ENCODE measurements around the gene RBFOX2. TPM values are rescaled to one million over a fixed set of nuclear protein-coding genes. Genes with fewer than 3 reads are reported as not detected.

The RBFOX2 gene
- polyA plus RNA-seq, 1 donor = 143 TPM

DNA sequence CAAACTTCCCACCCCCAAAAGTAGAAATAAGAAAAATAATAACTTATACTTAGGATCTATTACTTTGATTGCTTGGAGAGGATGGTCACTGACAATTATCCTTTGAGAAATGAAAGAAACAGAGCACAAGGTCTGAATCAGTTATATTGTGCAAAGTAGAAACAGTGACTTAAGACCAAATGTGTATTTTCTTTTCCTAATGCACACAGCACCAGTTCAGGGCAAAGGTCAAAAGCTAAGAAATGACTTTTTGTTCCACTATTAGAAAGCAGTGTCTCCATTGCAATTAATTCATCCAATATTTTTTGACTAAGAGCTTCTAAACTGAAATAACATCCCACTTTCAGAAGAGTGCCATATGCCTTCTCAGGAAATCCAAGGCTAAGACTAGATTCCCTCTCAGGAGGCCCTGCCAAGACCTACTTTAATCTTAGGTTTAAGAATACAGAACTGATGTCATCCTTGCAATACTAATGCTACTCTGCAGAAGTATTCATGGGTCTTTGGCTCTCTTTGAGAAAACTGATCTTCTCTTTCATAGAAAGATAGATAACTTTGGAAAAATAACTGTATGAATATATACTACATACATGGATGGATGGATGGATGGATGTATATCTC is 164.0 kb downstream of the RBFOX2 start:
- DNase-seq = no peak

DNA sequence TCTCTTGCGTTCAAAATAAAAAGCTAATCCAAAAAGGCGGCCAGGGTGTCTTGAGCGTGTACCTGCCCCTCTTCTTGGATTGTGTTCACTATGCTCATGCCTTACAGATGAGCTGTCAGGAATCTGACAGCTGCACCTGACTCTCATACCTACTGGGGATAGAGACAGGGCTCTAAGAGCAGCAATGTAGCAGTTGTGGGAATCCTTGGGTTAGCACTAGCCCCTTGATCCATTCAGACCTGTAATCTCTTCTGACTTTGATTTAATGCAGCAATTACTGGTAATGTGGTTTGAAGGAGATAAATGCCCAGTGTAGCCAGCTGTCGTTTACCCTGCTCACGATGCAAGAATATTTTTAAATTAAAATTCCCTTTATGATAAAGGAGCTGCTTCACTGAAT is 165.2 kb downstream of the RBFOX2 start:
- no peak for DNase-seq

DNA sequence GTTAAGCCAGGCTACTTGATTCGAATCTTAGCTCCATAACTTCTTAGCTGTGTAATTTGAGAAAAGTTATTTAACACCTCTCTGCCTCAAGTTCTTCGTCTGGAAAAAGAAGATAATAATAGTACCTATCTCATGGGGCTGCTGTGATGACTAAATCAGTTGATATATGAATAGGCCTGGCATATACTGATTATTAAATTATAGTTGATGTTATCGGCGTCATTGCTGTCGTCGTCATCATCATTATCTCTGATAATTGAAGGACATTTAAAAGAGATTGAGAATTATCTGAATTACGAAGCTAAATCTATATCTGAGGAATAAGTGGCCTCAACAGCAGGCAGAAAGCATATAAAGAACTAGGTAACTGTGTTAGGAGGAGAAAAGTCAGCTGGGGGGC is 165.9 kb downstream of the RBFOX2 start:
- DNase-seq = no peak

DNA sequence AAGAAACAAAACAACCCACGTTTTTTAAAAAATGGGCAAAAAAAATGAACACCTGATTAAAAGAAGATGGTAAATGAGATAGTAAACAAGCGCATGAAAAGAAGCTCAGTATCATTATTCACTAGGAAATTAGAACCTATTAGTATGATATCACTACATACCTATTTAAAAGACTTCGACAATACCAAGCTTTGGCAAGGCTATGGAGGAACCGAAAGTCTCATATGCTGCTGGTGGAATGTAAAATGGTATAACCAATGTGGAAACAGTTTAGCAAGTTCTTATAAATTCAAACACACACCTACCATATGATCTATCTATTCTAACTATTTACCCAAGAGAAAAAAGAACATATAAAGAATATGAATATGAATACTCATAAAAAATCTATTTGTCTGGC is 167.2 kb downstream of the RBFOX2 start:
- DNase-seq = no peak

DNA sequence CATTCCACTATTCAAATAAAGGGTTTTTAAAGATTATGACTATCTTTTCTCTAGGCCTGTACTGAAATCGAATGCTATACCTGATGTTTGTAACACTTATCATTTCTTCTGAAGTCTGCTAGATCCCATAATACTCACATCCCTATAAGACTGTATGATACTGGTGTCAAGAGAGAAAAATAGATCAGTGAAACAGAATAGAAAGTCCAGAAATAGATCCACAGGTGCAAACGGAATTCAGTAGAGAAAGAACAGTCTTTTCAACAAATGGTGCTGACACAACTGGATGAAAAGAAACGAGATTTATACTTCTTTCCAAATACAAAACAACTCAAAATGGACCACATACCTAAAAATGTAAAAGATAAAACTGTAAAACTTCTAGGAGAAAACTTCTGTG is 167.8 kb downstream of the RBFOX2 start:
- DNase-seq = no peak

DNA sequence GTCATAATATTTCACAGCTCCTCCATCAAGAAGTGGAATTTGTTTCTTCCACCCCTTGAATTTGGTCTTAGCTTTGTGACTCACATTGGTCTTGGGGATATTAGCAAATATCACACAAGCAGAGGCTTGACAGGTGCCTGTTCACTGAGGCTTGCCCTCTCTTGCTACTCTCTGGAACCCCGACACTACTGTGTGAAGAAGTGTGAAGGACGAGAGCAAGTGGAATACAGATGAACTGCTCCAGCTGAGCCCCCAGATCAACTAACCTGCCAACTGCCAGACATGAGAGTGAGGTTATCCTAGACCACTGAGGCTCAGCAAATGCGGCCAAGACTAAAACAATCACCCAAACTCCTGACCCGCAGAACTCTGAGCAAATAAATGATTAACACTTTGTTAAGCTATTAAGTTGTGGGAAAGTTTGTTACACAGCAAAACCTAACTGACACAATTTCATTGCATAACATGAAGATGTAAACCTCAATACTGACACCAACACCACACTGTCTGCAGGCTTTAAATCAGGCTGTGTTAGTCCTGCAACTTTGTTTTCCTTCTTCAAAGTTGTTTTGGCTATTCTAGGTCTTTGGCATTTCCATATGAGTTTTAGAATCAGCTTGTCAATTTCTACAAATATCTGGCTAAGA is 168.4 kb downstream of the RBFOX2 start:
- DNase-seq = no peak

DNA sequence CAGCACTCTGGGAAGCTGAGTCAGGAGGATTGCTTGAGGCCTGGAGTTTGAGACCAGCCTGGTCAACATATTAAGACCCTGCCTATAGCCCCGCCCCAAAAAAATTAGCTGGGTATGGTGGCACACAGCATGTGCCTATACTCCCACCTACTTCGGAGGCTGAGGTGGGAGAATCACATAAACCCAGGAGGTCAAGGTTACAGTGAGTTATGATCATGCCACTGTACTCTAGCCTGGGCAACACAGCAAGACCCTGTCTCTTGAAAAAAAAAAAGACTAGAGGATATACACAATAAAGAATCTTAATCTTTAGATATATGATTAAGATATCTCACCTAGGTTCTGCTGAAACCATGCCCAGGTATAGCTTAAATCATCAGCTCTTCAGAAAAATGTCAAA is 174.3 kb downstream of the RBFOX2 start:
- no peak for DNase-seq

DNA sequence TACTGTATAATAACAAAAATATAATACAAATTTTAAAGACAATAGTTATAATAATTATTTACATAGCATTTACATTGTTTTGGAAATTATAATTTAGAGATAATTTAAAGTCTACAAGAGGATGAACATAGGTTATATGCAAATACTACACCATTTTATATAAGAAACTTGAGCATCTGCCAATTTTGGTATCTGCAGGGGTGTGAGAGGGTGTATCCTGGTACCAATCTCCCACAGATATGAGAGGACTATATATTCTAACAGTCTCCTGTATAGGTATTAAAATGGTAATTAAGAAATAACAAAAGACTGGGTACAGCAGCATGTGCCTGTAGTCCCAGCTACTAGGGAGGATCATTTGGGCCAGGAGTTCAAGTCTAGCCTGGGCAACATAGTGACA is 176.5 kb downstream of the RBFOX2 start:
- no peak for DNase-seq

DNA sequence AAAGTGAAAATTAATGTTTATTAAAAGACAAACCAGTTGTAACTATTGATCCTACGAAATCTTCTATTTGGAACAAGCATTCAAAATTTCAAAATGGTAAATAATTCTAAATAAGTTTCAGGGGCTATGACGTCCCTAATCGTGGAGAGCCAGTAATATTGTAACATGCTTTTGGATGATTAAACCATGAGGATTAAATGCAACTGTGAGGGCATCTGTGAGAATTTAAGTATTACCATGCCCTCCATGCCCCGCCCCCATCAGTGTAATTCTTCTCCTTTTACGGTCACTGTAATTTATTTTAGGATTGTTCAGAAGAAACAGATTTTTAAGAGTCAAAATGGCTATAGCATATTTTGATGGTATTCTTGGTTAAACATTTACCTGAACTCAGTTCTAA is 177.8 kb downstream of the RBFOX2 start:
- DNase-seq = no peak

DNA sequence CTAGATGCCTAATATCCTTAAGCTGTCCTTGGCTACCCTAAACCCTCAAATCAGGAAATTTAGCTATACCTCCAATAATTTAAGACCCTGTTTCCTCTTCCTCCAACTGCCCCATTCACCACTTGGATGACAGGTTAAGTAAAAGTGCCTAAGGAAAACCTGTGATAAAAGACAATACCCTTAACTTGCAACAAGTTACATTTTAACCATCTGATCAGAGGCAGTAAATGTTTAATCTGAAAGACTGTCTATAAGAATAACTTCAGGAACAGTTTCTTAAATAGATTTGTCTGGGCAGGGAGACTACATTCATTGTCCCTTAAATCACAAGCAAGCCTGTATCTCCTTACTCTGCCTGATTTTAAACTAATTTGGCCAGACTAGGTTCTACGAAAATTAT is 181.8 kb downstream of the RBFOX2 start:
- DNase-seq = no peak

DNA sequence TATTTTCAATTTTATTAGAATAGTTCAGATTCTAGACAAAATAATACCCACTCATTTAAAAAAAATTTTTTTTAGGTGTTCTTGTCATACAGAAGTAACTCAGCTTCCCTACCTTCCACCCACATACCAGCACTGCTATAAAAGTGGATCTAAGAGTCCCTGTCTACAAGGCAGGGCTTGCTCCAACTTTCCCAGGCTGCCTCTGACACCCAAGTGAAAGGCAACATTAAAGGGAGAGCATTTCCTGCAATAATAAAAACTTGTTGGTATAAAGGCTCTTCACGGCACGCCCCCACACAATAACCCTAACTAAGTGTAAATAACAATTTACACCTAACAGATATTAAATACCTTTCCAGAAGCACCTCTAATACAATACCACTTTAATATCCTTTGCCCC is 183.7 kb downstream of the RBFOX2 start:
- no peak for DNase-seq

DNA sequence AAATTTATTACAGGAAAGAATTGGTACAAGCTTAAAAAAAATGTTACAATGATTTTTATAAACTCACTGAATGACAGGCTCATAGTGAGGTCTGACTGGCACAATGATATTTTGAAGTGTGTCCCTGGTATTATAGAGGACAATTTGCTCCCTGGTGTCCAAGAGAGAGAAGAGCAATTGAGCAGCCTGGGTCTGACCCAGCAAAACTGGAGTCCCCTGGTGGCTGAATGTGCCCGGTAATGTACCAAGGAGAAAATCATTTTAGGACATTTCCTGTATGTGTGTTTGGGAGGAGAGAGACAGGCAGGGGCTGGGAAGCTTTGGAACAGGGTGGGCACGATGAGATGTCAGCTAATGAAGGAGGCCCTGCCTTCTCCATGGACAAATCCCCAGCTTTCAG is 185.7 kb downstream of the RBFOX2 start:
- DNase-seq = no peak

DNA sequence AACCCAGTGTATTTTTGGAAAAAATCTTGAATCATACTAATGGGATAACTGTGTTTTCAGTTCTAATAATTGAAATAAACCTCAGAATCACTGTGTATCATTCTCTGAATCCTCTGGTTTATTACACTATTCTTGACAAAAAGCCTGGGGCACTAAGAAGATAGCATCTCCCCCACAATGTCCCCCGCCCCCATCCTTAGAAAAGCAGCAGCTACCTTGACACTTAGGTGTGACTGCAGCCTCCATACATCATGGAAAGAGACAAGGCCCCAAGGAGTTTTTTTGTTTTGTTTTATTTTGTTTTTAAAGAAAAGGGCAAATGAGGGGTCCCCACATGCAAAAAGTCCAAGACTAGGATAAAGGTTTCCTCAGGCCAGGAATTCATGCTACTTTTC is 186.1 kb downstream of the RBFOX2 start:
- no peak for DNase-seq

DNA sequence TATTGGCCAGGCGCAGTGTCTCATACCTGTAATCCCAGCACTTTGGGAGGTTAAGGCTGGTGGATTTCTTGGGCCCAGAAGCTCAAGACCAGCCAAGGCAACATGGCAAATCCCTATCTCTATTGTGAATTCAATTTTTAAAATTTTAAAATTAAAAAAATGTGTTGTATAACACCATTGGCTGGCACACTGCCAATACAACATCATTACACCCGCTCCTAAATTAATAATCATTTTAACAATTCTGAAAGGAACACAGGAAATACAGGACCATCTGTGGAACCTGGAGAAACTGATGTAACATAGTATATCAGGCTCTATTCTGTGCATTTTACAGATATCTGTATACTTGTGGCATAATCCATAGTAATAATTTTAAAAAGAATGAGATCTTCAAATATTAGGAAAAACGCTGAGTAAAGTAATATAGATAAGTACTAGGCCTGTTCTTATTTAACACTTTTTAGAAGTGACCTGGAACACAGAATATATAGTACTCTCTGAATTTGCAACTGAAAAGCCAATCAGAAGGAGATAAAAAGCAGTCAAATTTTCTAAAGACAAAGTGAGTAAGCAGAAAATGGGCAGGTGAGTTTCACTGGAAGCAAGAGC is 186.6 kb downstream of the RBFOX2 start:
- no peak for DNase-seq

DNA sequence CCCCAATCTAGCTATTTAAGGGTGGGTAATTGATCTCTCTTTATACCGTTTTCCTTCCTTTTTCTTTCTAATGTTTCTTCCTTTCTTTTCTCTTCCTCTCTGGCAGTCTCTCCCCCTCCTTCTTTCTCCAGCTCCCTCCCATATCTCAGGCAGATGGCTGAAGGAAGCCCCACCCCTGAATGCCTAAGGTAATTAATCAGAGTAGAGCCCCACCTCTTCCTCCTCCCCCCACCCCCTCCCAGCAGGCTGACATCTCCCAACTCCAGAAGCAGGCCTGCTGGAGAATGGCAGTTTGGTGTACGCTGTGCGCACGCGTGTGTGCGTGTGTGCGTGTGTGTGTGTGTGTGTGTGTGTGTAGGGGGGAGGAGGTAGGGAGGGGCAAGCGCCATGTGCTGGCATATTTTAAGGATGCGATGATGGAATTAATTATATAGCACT is 188.3 kb downstream of the RBFOX2 start:
- peak; percentile 93 for DNase-seq

DNA sequence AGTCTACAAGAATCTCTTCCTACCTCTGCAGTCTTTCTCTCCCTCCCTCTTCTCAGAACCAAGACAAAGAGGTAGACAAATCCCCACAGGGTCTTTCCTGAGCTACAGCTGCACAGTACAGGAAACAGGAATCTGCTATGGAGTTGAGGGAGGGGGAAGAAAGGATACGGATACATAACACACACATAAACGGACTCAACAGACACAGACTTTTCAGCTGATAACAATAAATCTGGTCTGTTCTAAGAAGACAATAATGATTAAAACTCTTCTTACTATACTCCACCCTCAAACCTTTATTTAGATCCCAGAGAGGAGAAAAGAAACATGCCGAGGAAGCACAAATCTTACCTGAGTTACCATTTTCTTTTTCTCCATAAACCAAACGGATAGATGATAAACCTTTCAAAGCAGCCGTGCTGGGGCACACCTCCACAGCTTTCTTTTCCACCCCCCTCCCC is 188.8 kb downstream of the RBFOX2 start:
- DNase-seq = peak; percentile 56

DNA sequence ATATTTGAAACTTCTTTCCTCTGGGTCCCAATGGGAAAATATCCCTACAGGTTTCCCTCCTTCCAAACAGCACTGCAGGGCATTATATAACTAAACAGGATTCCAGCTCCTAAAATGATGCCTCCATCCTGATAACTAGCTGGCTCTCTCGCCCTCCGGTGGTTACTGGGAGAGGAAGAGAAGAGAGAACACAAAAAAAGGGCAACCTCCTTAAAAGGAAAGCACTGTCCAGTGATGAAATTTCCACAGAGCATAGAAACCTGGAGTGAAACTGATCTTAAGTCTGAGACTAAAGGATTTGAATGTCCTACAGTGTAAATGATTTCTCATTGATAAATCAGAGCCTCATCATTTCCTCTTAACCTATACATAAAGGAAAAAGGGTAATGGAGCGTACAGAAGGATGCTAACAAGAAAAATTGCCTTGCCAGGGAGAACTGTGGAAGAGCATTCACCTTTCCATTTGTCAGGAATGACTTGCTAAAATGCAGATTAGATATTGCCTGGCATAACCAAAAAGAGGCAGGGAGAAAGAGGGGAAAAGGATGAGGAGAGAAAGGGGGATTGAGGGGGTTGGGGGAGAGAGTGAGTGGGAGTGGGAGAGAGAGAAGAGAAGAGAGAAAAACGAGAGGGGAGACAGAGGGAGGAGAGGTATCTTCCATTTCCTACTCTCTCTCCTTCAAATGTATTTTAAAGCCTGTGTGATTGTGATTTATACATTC is 189.6 kb downstream of the RBFOX2 start:
- DNase-seq = peak; percentile 66

DNA sequence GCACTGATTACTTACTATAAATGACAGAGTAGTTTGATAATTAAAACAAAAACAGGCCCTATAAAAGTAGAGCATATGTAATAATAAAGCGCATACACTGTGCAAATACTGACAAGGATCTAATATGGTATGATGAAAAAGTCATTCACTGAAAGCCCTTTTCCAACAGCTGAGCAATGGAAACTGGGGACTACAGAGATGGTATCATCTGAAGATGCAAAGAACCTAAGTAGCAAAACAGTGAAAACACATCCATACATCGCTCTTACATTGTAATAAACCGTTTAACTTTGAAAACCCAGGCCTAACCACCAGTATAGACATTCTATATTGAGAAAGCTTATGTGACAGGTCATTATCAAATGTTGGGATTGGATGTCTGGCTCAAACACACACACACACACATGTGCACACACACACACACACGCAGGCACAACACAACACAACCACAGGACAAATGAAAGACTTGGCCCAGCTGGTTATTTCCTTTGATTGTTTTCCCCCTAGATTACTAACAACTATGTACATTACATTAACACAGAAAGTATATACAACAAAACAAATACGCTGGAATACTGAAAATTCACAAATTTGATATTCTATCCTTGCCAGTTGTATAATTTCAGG is 191.4 kb downstream of the RBFOX2 start:
- DNase-seq = no peak

DNA sequence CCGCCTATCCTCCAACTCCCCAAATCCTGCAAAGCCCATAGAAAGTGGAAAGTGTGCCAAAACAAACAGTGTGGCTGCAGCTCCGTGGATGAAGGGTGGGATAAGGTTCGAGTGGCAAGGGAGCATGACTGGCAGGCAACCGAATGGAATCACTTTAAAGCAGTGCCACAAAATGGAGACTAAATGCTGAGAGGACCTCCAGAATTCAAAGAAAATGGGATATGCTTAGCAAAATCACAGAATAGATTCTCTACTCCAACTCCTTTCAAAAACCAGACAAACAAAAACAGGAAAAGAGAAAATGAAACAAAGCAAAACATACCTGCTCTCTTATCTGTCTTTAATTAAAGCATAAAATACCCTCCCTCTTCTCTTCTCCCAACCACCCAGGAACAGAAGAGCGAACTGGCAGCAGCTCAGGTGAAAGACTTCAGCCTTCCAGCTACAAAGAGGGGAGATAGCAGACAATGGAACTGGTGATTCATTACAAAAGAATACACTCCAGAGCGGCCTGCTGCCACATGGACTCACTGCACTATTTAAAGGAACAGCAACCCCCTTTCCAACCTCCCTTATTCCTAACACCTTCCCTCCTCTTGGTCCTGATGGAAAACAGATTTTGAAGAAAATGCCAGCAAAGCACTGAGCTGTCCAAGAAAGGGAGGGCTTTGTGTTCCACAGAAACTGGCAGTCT is 192.5 kb downstream of the RBFOX2 start:
- DNase-seq = peak; percentile 75

DNA sequence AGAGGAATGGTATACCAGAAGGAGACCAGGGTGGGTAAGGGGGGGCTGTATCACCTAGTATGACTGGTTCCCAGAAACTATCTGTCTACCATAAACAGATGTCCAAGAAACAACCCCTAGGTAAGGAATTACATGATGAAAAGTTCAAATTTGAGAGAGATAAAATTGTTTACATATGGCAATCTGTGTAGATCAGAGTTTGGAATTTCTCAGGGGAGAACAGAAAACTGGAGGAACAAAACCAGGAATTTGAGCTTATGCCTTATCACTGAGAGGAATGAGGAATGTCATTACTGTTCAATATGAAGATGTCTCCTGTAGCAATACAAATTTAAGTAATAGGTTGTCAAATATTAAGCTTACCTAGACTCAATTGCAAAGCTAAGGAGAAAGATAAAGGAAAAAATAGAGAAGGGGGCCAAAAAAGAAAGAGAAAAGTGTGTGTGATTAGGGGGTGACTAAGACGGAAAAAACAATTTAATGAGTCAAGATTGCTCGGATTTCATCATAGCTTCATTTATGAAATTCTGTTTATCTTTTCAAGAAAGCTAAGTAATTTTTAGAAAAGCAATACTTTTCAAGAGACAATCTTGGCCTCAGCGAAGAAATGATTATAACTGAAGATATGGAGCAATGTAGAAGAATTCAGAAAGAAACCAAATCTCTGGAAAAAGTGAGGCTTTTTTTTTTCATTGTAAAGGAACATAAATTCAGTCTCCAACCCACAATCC is 193.2 kb downstream of the RBFOX2 start:
- DNase-seq = no peak

DNA sequence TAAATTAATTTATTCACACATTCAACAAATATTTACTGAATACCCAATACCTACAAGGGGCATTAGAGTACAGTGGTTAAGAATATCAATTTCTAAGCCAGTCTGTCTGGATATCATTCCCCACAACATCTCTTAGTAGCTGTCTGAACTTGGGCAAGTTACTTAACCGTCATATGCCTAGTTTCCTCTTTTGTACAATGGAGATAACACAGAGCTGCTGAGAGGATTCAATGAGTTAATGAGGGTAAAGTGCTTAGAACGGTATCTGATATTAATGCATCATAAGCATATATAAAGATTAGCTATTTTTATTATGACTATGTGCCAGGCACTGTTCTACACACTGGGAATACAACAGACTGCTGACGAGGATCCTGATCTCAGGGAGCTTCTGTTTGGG is 194.6 kb downstream of the RBFOX2 start:
- no peak for DNase-seq

All from left kidney (tissue), 2 donors.